DND-41 (cell line): ENCODE measurements around the gene ZNF366.

Experiments used
- ATAC-seq: fragments of 200-7000 bp; cut with Tn5 transposase; 3 replicates; pipeline ENCODE4 v1.9.1; 2021; ENCODE audit warnings: low read depth; ENCODE audit not compliant: insufficient read depth
- DNase-seq: peaks from one replicate; pipeline ENCODE4 v3.0.0-alpha.2; 2020
- H2AFZ ChIP-seq: 2 replicates; pipeline ENCODE4 v1.6.0; 2012; ENCODE audit warnings: low read depth, low read length
- H3K27ac ChIP-seq: 2 replicates; pipeline ENCODE4 v1.5.1; 2012; ENCODE audit warnings: low read length, inconsistent platforms
- H3K27me3 ChIP-seq: fragments of 200-600 bp; sonication (generic); 2 replicates; pipeline ENCODE4 v1.6.0; 2012; ENCODE audit warnings: low read length, mild to moderate bottlenecking, inconsistent platforms; ENCODE audit not compliant: insufficient read depth, poor library complexity
- H3K36me3 ChIP-seq: 2 replicates; pipeline ENCODE4 v1.5.1; 2012; ENCODE audit warnings: low read length, inconsistent platforms; ENCODE audit not compliant: insufficient read depth
- H3K4me1 ChIP-seq: 2 replicates; pipeline ENCODE4 v1.5.1; 2012; ENCODE audit warnings: mild to moderate bottlenecking, low read length; ENCODE audit not compliant: insufficient read depth
- H3K4me2 ChIP-seq: 2 replicates; pipeline ENCODE4 v1.6.0; 2012; ENCODE audit warnings: mild to moderate bottlenecking, moderate library complexity, low read length, inconsistent platforms; ENCODE audit not compliant: insufficient read depth
- H3K4me3 ChIP-seq, 2 experiments: fragments of 200-600 bp in 1 of 2; shearing (Covaris generic) in 1 of 2; 2 replicates each; pipeline ENCODE4 v1.5.1; 2012 to 2016; ENCODE audit warnings: inconsistent platforms in 2 of 2, low read length in 2 of 2, mild to moderate bottlenecking in 2 of 2, low read depth in 1 of 2, moderate library complexity in 1 of 2
- H3K79me2 ChIP-seq: 2 replicates; pipeline ENCODE4 v1.6.0; 2012; ENCODE audit warnings: low read length, inconsistent platforms; ENCODE audit not compliant: insufficient read depth
- H3K9ac ChIP-seq: 2 replicates; pipeline ENCODE4 v1.6.0; 2012; ENCODE audit warnings: low read depth, mild to moderate bottlenecking, inconsistent platforms, low read length, moderate library complexity
- H3K9me3 ChIP-seq: 2 replicates; pipeline ENCODE4 v1.5.1; 2012; ENCODE audit warnings: low read length, moderate library complexity, mild to moderate bottlenecking, inconsistent platforms; ENCODE audit not compliant: insufficient read depth, severe bottlenecking
- H4K20me1 ChIP-seq: 2 replicates; pipeline ENCODE4 v1.6.0; 2012; ENCODE audit warnings: low read length; ENCODE audit not compliant: insufficient read depth
- CTCF ChIP-seq: IDR thresholded peaks from 2 replicates; pipeline ENCODE4 v1.5.1; 2012; ENCODE audit warnings: borderline replicate concordance, low read length, moderate library complexity, mild to moderate bottlenecking; ENCODE audit not compliant: poor library complexity, severe bottlenecking; ENCODE audit errors: extremely low read depth
- EZH2 ChIP-seq: IDR thresholded peaks from 3 replicates; pipeline ENCODE4 v1.6.1; 2012; ENCODE audit warnings: borderline replicate concordance, low read depth, mild to moderate bottlenecking, moderate library complexity, low read length, inconsistent platforms; ENCODE audit not compliant: severe bottlenecking

Gene ZNF366

GRCh38 chr5:72505539-72506157 lies 1.6 kb downstream of the ZNF366 start:
- H3K9ac ChIP-seq: no peak overlapping the region
- no peaks in the 10 kb centered on the region for H3K79me2 ChIP-seq
- no peak overlapping the region for H3K4me3 ChIP-seq
- no peak overlapping the region for H3K27ac ChIP-seq
- no peaks in the 10 kb centered on the region for H3K4me1 ChIP-seq
- TF ChIP-seq CTCF: no peak
- H3K36me3 ChIP-seq: no peaks in the 10 kb centered on the region
- no peak for ATAC-seq
- no peak overlapping the region for H2AFZ ChIP-seq
- H4K20me1 ChIP-seq: no peaks in the 10 kb centered on the region
- H3K4me2 ChIP-seq: no peak overlapping the region
- no peaks in the 10 kb centered on the region for H3K9me3 ChIP-seq
- peaks cover 4% of the 10 kb centered on the region for H3K27me3 ChIP-seq
- DNase-seq: no peak

- Histone ChIP-seq H3K27ac (no peak overlapping the region), H3K27me3 (peaks cover 8% of the 10 kb centered on the region), H3K4me2 (no peak overlapping the region), H4K20me1 (no peaks in the 10 kb centered on the region), H3K4me3 (no peak overlapping the region), H3K36me3 (no peaks in the 10 kb centered on the region), H3K4me1 (no peaks in the 10 kb centered on the region), H3K9ac (no peak overlapping the region), H3K79me2 (no peaks in the 10 kb centered on the region), H2AFZ (no peak overlapping the region), H3K9me3 (no peaks in the 10 kb centered on the region)
- DNase-seq: no peak
- ATAC-seq: no peak
- TF ChIP-seq CTCF (no peak), EZH2 (no peak)
Measured at GRCh38 chr5:72505016-72505415, 2.2 kb downstream of the ZNF366 start.

- no peak overlapping the region for H2AFZ ChIP-seq
- no peaks in the 10 kb centered on the region for H3K4me1 ChIP-seq
- TF ChIP-seq CTCF (no peak), EZH2 (no peak)
- no peaks in the 10 kb centered on the region for H4K20me1 ChIP-seq
- no peak overlapping the region for H3K4me2 ChIP-seq
- H3K9me3 ChIP-seq: no peaks in the 10 kb centered on the region
- no peak for ATAC-seq
- no peaks in the 10 kb centered on the region for H3K36me3 ChIP-seq
- no peak overlapping the region for H3K4me3 ChIP-seq
- H3K27me3 ChIP-seq: peaks cover 12% of the 10 kb centered on the region
- H3K79me2 ChIP-seq: no peaks in the 10 kb centered on the region
- no peak overlapping the region for H3K9ac ChIP-seq
- H3K27ac ChIP-seq: no peak overlapping the region
- DNase-seq: no peak
Measured at GRCh38 chr5:72503888-72504491, 3.2 kb downstream of the ZNF366 start.

GRCh38 chr5:72501488-72501887 lies 5.7 kb downstream of the ZNF366 start:
- Histone ChIP-seq H3K4me1 (no peaks in the 10 kb centered on the region), H3K4me3 (no peak overlapping the region), H3K79me2 (no peaks in the 10 kb centered on the region), H3K9ac (no peak overlapping the region), H3K36me3 (no peaks in the 10 kb centered on the region), H3K4me2 (no peak overlapping the region), H3K27me3 (peaks cover 15% of the 10 kb centered on the region), H3K9me3 (no peaks in the 10 kb centered on the region), H4K20me1 (no peaks in the 10 kb centered on the region), H3K27ac (no peak overlapping the region), H2AFZ (no peak overlapping the region)
- DNase-seq (no peak), ATAC-seq (no peak)
- TF ChIP-seq EZH2: no peak
- no peak for TF ChIP-seq CTCF
